ENCODE measurements around the gene HMBS. TPM values are rescaled to one million over a fixed set of nuclear protein-coding genes. Genes with fewer than 3 reads are reported as not detected.
"Not testable (repeated sequence)": the region's sequence is repeated elsewhere in the genome, so short reads cannot be mapped to it uniquely, and the experiment has no call there.

Gene HMBS
- total RNA-seq, 1 experiment from 2014 or later: 2.7 TPM

GRCh38 chr11:119100994-119101758, 16.5 kb downstream of the HMBS start:
- no peak for DNase-seq (ENCODE audit: low spot score)

GRCh38 chr11:119101759-119102423, 17.2 kb downstream of the HMBS start, which contains the start of gene DPAGT1:
DPAGT1 (minus strand) TSS chr11:119101853; CDS start chr11:119101655, 198 bp downstream.
- peak; percentile 89 for DNase-seq (ENCODE audit: low spot score)

GRCh38 chr11:119103161-119103664, 18.5 kb downstream of the HMBS start:
- DNase-seq (ENCODE audit: low spot score): not testable (repeated sequence)

- no peak for DNase-seq (ENCODE audit: low spot score)
Observed at GRCh38 chr11:119103793-119104192, 19.1 kb downstream of the HMBS start.

GRCh38 chr11:119106564-119107537, 22.2 kb downstream of the HMBS start, which contains the start of gene C2CD2L:
C2CD2L (plus strand) TSS chr11:119107344; CDS start chr11:119107742, 398 bp downstream.
- DNase-seq (ENCODE audit: low spot score): peak; percentile 73

GRCh38 chr11:119107538-119108145, 23.0 kb downstream of the HMBS start:
- no peak for DNase-seq (ENCODE audit: low spot score)

GRCh38 chr11:119108146-119108856, 23.6 kb downstream of the HMBS start:
- DNase-seq (ENCODE audit: low spot score): peak; percentile 68

- no peak for DNase-seq (ENCODE audit: low spot score)
Observed at GRCh38 chr11:119108857-119109221, 24.2 kb downstream of the HMBS start.

- no peak for DNase-seq (ENCODE audit: low spot score)
Observed at GRCh38 chr11:119109843-119110242, 25.2 kb downstream of the HMBS start.

GRCh38 chr11:119110439-119110838, 25.8 kb downstream of the HMBS start:
- no peak for DNase-seq (ENCODE audit: low spot score)

GRCh38 chr11:119111361-119111925, 26.8 kb downstream of the HMBS start:
- DNase-seq (ENCODE audit: low spot score): no peak

GRCh38 chr11:119112314-119113020, 27.8 kb downstream of the HMBS start:
- DNase-seq (ENCODE audit: low spot score): no peak

- DNase-seq (ENCODE audit: low spot score): no peak
Observed at GRCh38 chr11:119113716-119114115, 29.0 kb downstream of the HMBS start.

GRCh38 chr11:119114351-119114750, 29.7 kb downstream of the HMBS start:
- no peak for DNase-seq (ENCODE audit: low spot score)

- DNase-seq (ENCODE audit: low spot score): no peak
Observed at GRCh38 chr11:119115484-119116234, 31.0 kb downstream of the HMBS start.

GRCh38 chr11:119116235-119116594, 31.5 kb downstream of the HMBS start:
- DNase-seq (ENCODE audit: low spot score): no peak

- no peak for DNase-seq (ENCODE audit: low spot score)
Observed at GRCh38 chr11:119116601-119117000, 31.9 kb downstream of the HMBS start.

- DNase-seq (ENCODE audit: low spot score): no peak
Observed at GRCh38 chr11:119117004-119117706, 32.5 kb downstream of the HMBS start.

Data from A172 (cell line).